Loucy (cell line): ENCODE data around the gene COQ8B.

Experiments
- H2AFZ ChIP-seq: fragments of 200-600 bp; sonication (generic); 2 replicates; pipeline ENCODE4 v1.6.0; 2016; ENCODE audit warnings: antibody characterized with exemption, mild to moderate bottlenecking, low read length, moderate library complexity
- H3F3A ChIP-seq: fragments of 200-600 bp; 2 replicates; pipeline ENCODE4 v1.6.0; 2016; ENCODE audit warnings: antibody characterized with exemption, low read depth, mild to moderate bottlenecking
- H3K27me3 ChIP-seq: fragments of 200-600 bp; sonication (generic); 2 replicates; pipeline ENCODE4 v1.6.1; 2014; ENCODE audit warnings: low read length, mild to moderate bottlenecking; ENCODE audit not compliant: insufficient read depth, poor library complexity, severe bottlenecking
- H3K36me3 ChIP-seq: fragments of 200-600 bp; sonication (generic); 2 replicates; pipeline ENCODE4 v1.6.1; 2016; ENCODE audit warnings: low read length; ENCODE audit not compliant: insufficient read depth
- H3K4me1 ChIP-seq: fragments of 200-600 bp; sonication (generic); 2 replicates; pipeline ENCODE4 v1.5.1; 2014; ENCODE audit warnings: low read length, mild to moderate bottlenecking; ENCODE audit not compliant: insufficient read depth, poor library complexity, severe bottlenecking
- H3K4me2 ChIP-seq: fragments of 200-600 bp; sonication (generic); 2 replicates; pipeline ENCODE4 v1.6.0; 2014; ENCODE audit warnings: antibody characterized with exemption, low read length, low read depth, mild to moderate bottlenecking; ENCODE audit not compliant: poor library complexity, severe bottlenecking
- H3K4me3 ChIP-seq: fragments of 200-600 bp; sonication (generic); 2 replicates; pipeline ENCODE4 v1.5.1; 2014; ENCODE audit warnings: low read length, mild to moderate bottlenecking, mixed read lengths; ENCODE audit not compliant: poor library complexity, severe bottlenecking
- H3K79me2 ChIP-seq: fragments of 200-600 bp; sonication (generic); 2 replicates; pipeline ENCODE4 v1.6.1; 2014; ENCODE audit warnings: low read length; ENCODE audit not compliant: insufficient read depth
- H3K9ac ChIP-seq: fragments of 200-600 bp; sonication (generic); 2 replicates; pipeline ENCODE4 v1.6.0; 2014; ENCODE audit warnings: mild to moderate bottlenecking, low read depth, low read length, moderate library complexity; ENCODE audit not compliant: poor library complexity, severe bottlenecking
- H3K9me2 ChIP-seq: fragments of 200-600 bp; sonication (generic); replicated peaks from 2 replicates; pipeline ENCODE4 v1.6.1; 2016; ENCODE audit warnings: low read depth, low read length, mixed read lengths
- H3K9me3 ChIP-seq: fragments of 200-600 bp; sonication (generic); 2 replicates; pipeline ENCODE4 v1.6.1; 2014; ENCODE audit warnings: mild to moderate bottlenecking, antibody characterized with exemption, low read length, low read depth; ENCODE audit not compliant: insufficient read depth
- H4K20me1 ChIP-seq: fragments of 200-600 bp; sonication (generic); 2 replicates; pipeline ENCODE4 v1.6.0; 2014; ENCODE audit warnings: antibody characterized with exemption, low read length, mild to moderate bottlenecking; ENCODE audit not compliant: insufficient read depth, poor library complexity, severe bottlenecking
- EZH2phosphoT487 ChIP-seq: fragments of 200-600 bp; IDR thresholded peaks from 2 replicates; pipeline ENCODE4 v1.6.1; 2018; ENCODE audit warnings: antibody characterized with exemption, mild to moderate bottlenecking, moderate library complexity, borderline replicate concordance
- TF ChIP-seq, protein P1 (sequence below): fragments of 200-600 bp; sonication (generic); conservative IDR thresholded peaks from 2 replicates; pipeline ENCODE4 v1.5.1; 2014; ENCODE audit warnings: mild to moderate bottlenecking, antibody characterized with exemption, low read length

Gene COQ8B

DNA sequence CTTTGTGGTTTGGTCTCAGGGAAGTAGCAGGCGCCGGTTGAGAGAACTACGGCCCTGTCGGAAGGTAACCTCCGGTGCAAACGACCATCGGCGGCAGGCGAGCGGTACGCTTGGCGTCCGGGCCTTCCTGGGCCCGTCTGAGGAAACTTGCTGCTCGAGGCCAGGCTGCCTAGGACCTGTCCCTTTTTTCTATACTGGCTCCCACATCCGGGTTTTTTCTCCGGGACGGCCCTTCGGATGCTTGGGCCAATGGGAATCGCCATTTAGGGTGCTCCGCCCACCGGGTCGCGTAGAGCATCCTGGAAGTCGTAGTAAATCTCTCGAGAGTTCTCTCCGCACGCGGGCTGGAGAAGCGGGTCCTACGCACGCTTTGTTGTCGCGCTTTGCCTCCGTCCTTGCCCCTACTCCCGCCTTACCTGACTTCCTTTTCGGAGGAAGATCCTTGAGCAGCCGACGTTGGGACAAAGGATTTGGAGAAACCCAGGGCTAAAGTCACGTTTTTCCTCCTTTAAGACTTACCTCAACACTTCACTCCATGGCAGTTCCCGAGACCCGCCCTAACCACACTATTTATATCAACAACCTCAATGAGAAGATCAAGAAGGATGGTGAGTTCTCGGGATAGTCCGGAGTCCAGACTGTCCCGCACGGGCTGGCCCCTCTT is 34.3 kb upstream of the COQ8B start, which contains the start of gene SNRPA:
SNRPA (plus strand) TSS at position 330 of the 664 bp plus-strand sequence; CDS start at position 536, 206 bp downstream.
- Histone ChIP-seq H3K4me1 (peaks cover 46% of the 10 kb centered on the region), H2AFZ (peak within 1 kb of the TSS; percentile 80), H3K36me3 (0 out of 2 replicates have a peak, but pooled peaks cover 4% of the 10 kb centered on the region)

DNA sequence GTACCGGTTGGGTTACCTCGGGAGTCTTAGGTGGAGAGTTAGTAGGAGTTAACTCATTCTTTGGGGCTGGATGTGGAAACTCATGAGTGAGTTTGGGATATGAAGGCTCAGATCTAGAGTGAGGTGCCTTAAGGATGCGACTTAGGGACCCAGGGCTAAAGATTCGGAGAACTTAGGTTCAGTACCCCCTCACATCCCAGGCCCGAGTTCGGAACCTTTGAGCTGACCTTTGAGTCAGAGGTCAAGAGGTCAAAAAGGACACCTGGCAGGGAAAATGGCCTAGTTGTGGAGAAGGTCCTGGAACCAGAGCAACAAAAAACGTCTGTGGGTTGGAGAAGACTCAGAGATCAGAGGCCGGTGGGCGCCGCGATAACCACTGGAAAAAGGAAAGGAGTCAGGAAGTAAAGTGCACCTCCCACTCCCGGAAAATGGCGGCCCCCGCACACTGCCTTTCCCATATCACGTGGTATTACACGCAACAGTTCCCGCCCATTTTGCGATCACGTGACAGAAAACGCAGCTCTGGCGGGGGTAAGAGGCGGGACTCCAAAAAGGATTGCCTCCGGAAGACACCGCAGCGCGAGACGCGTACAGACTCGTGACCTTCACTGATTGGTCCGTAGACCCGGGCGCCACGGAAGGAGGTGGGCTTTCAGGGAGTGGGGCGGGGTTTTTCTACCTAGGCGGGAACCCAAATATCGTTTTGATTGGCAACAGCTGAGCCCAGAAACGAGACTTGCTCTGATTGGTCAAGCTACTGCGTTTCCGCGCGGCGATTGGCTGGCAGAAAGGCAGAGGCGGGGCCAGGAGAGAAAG is 33.6 kb upstream of the COQ8B start, which contains the start of gene ACTMAP:
ACTMAP (minus strand) TSS at position 420 of the 816 bp plus-strand sequence. CDS start 674 bp downstream, outside the sequence.
- no peaks in the 10 kb centered on the region for H3K9me3 ChIP-seq
- H3K36me3 ChIP-seq, result no peaks in the 10 kb centered on the region
- H3K9me2 ChIP-seq, result no peaks in the 10 kb centered on the region
- peaks cover 32% of the 10 kb centered on the region for H4K20me1 ChIP-seq
- peak within 1 kb of the TSS; percentile 100 for H3K9ac ChIP-seq
- peak within 1 kb of the TSS; percentile 80 for H2AFZ ChIP-seq
- TF ChIP-seq EZH2phosphoT487, result no peak
- TF ChIP-seq, protein P1, sequence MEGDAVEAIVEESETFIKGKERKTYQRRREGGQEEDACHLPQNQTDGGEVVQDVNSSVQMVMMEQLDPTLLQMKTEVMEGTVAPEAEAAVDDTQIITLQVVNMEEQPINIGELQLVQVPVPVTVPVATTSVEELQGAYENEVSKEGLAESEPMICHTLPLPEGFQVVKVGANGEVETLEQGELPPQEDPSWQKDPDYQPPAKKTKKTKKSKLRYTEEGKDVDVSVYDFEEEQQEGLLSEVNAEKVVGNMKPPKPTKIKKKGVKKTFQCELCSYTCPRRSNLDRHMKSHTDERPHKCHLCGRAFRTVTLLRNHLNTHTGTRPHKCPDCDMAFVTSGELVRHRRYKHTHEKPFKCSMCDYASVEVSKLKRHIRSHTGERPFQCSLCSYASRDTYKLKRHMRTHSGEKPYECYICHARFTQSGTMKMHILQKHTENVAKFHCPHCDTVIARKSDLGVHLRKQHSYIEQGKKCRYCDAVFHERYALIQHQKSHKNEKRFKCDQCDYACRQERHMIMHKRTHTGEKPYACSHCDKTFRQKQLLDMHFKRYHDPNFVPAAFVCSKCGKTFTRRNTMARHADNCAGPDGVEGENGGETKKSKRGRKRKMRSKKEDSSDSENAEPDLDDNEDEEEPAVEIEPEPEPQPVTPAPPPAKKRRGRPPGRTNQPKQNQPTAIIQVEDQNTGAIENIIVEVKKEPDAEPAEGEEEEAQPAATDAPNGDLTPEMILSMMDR, result no peak
- no peaks in the 10 kb centered on the region for H3F3A ChIP-seq
- H3K4me3 ChIP-seq, result peak within 1 kb of the TSS; percentile 99
- H3K4me1 ChIP-seq, result peaks cover 38% of the 10 kb centered on the region
- H3K4me2 ChIP-seq, result peak within 1 kb of the TSS; percentile 100
- peaks cover 70% of the 10 kb centered on the region for H3K79me2 ChIP-seq
- no peaks in the 10 kb centered on the region for H3K27me3 ChIP-seq

More for the DNA sequence above, 34.3 kb upstream of the COQ8B start, which contains the start of gene SNRPA:
- H3K9ac ChIP-seq, result peak within 1 kb of the TSS; percentile 100
- no peaks in the 10 kb centered on the region for H3K9me3 ChIP-seq
- H3K9me2 ChIP-seq, result no peaks in the 10 kb centered on the region
- TF ChIP-seq EZH2phosphoT487, result no peak
- TF ChIP-seq, protein P1, result no peak
- peak within 1 kb of the TSS; percentile 99 for H3K4me3 ChIP-seq
- peaks cover 39% of the 10 kb centered on the region for H4K20me1 ChIP-seq
- H3K27me3 ChIP-seq, result no peaks in the 10 kb centered on the region
- H3K4me2 ChIP-seq, result peak within 1 kb of the TSS; percentile 100
- H3F3A ChIP-seq, result no peaks in the 10 kb centered on the region
- peaks cover 77% of the 10 kb centered on the region for H3K79me2 ChIP-seq

DNA sequence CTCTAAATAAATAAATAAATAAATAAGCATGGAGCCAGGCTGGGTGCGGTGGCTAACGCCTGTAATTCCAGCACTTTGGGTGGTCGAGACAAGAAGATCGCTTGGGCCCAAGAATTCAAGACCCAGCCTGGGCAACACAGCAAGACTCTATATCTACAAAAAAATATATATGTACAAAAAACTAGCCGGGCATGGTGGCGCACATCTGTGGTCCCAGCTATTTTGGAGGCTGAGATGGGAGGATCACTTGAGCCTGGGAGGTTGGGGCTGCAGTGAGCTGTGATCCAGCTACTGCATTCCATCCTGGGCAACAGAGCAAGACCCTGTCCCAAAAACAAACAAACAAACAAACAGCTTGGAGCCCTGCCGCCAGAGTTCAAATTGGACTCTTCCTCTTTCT is 30.9 kb upstream of the COQ8B start:
- no peak overlapping the region for H2AFZ ChIP-seq
- H3K4me2 ChIP-seq, result peak overlapping the region; percentile 100
- peaks cover 21% of the 10 kb centered on the region for H3K4me1 ChIP-seq
- H4K20me1 ChIP-seq, result peaks cover 13% of the 10 kb centered on the region
- H3K4me3 ChIP-seq, result peak overlapping the region; percentile 99
- TF ChIP-seq EZH2phosphoT487, result no peak
- TF ChIP-seq, protein P1, result no peak
- peak overlapping the region; percentile 100 for H3K9ac ChIP-seq
- H3K36me3 ChIP-seq, result no peaks in the 10 kb centered on the region
- H3K79me2 ChIP-seq, result peaks cover 44% of the 10 kb centered on the region
- no peaks in the 10 kb centered on the region for H3K27me3 ChIP-seq
- no peaks in the 10 kb centered on the region for H3K9me2 ChIP-seq
- H3F3A ChIP-seq, result no peaks in the 10 kb centered on the region
- no peaks in the 10 kb centered on the region for H3K9me3 ChIP-seq
